ENCODE data around the gene LHFPL4. TPM values are rescaled to one million over a fixed set of nuclear protein-coding genes. Genes with fewer than 3 reads are reported as not detected.

LHFPL4 gene
- total RNA-seq, 1 experiment from 2014 or later, result not detected

DNA sequence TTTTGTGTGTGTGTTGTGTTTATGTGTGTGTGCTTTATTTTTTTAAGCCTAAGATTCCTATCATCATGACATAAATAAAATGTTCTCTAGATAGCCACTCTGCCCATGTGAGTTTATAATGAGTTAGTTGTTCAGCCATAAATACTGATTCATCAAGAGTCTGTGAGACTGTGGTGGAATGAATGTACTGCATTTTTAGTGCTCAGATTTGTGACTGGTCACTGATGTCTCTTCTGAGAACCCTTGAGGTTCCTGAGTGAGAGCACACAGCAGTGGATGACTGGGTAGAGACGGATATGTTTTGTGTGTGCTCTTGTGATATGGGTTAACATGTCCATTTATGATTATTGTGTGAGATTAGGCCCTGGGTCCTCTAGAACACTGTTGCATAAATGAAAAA is 105.0 kb downstream of the LHFPL4 start:
- H3K27me3 Mint-ChIP-seq (ENCODE audit: insufficient read depth, unreplicated experiment), result no peaks in the 10 kb centered on the region
- intact Hi-C loops (cut with micrococcal nuclease), result no loop called here
- no peak overlapping the region for H3K4me3 Mint-ChIP-seq (ENCODE audit: unreplicated experiment)
- CTCF ChIA-PET, result no interaction called here
- H3K9me3 Mint-ChIP-seq (ENCODE audit: unreplicated experiment), result no peaks in the 10 kb centered on the region
- H3K27ac Mint-ChIP-seq (ENCODE audit: low read depth, unreplicated experiment), result no peak overlapping the region
- H3K36me3 Mint-ChIP-seq (ENCODE audit: insufficient read depth, unreplicated experiment), result peaks cover 96% of the 10 kb centered on the region
- POLR2A ChIA-PET, result no interaction called here
- TF ChIP-seq, protein P1, sequence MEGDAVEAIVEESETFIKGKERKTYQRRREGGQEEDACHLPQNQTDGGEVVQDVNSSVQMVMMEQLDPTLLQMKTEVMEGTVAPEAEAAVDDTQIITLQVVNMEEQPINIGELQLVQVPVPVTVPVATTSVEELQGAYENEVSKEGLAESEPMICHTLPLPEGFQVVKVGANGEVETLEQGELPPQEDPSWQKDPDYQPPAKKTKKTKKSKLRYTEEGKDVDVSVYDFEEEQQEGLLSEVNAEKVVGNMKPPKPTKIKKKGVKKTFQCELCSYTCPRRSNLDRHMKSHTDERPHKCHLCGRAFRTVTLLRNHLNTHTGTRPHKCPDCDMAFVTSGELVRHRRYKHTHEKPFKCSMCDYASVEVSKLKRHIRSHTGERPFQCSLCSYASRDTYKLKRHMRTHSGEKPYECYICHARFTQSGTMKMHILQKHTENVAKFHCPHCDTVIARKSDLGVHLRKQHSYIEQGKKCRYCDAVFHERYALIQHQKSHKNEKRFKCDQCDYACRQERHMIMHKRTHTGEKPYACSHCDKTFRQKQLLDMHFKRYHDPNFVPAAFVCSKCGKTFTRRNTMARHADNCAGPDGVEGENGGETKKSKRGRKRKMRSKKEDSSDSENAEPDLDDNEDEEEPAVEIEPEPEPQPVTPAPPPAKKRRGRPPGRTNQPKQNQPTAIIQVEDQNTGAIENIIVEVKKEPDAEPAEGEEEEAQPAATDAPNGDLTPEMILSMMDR (IDR thresholded peaks at IDR 0.05; ENCODE audit: unreplicated experiment), result no peak
- DNase-seq (ENCODE audit: unreplicated experiment), result no peak
- no TSS peak for BruUV-seq (replicated peaks)
- H3K4me1 Mint-ChIP-seq (ENCODE audit: insufficient read depth, unreplicated experiment), result no peaks in the 10 kb centered on the region

Other genes with a start within 250 kb of the LHFPL4 start
- gene THUMPD3, start 190.8 kb downstream of the LHFPL4 start, total RNA-seq (2022), result 53.4 and 63.0 TPM in 2 replicates
- gene SETD5, start 156.2 kb downstream of the LHFPL4 start, total RNA-seq (2022), result 149 TPM in 2 replicates
- 31.3 and 32.8 TPM in 2 replicates for gene MTMR14, start 95.7 kb upstream of the LHFPL4 start, total RNA-seq (2022)
- not detected in 2 replicates for gene CPNE9, start 150.0 kb upstream of the LHFPL4 start, total RNA-seq (2022)
- gene BRPF1, start 177.9 kb upstream of the LHFPL4 start, total RNA-seq (2022), result 19.9 and 21.4 TPM in 2 replicates
- 15.3 and 17.7 TPM in 2 replicates for gene OGG1, start 196.1 kb upstream of the LHFPL4 start, total RNA-seq (2022)
- gene CAMK1, start 216.1 kb upstream of the LHFPL4 start, total RNA-seq (2022), result 8.3 and 11.7 TPM in 2 replicates
- gene TADA3, start 238.7 kb upstream of the LHFPL4 start, total RNA-seq (2022), result 72.0 and 77.1 TPM in 2 replicates
- gene ARPC4, start 239.3 kb upstream of the LHFPL4 start, total RNA-seq (2022), result 122 and 132 TPM in 2 replicates